HG03521 (cell line): Measurements from ENCODE around the gene IL17B.

ENCODE experiments used
- ATAC-seq: cut with Tn5 transposase; IDR thresholded peaks from one replicate; pipeline ENCODE4 v1.9.1; 2021; ENCODE audit warnings: mild to moderate bottlenecking, moderate library complexity; ENCODE audit not compliant: unreplicated experiment

Gene IL17B

GRCh38 chr5:149325894-149326293 lies 53.2 kb downstream of the IL17B start:
- ATAC-seq: no peak

DNA sequence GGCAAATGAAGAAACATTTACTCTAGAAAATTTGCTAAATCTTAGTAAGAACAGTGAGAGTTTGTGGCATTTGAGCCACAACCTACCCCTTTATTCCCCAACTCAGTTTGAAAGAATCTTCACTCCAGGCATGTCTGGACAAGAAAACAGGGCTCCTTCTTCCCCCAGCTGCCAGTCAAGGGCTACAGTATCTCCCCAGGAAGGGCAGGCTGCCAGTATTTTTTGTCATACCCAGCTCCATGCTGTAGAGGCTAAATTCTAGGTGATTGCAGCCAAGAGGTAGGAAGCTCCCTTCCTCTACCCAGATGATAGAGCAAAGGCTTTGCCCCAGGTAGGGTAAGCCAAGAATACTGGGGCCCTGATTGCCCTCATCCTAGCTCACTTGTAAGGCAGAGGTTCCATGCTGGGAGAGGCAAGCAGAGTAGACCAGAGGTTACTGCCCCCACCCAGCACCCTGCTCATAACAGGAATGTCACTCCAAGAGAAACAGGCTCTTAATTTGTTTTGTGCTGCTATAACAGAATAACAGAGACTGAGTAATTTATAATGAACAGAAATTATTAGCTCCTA lies 53.8 kb downstream of the IL17B start:
- no peak for ATAC-seq

DNA sequence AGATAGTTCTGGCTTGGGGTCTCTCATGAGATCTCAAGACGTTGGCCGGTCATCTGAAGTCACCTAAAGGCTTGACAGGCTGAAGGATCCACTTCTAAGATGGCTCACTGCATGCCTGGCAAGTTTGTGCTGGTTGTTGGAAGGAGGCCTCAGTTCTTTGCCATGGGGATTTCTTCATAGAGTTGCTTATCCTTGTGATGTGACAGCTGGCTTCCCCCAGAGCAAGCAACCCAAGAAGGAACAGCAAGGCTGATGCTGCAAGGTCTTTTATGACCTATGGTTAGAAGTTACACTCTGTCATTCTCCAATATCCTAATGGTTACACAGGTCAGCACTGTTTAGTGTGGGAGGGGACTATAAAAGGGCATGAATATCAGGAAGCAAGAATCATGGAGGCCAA lies 54.5 kb downstream of the IL17B start:
- ATAC-seq: no peak
